HEK293 (cell line): ENCODE results near the gene FUT3.

ENCODE experiments used
- GLI2 ChIP-seq: fragments of 450-650 bp; formaldehyde crosslinking; IDR thresholded peaks from 2 replicates; pipeline ENCODE4; 2017; ENCODE audit warnings: missing biosample characterization, missing genetic modification characterization, low read depth, borderline replicate concordance
- KLF17 ChIP-seq: fragments of 450-650 bp; formaldehyde crosslinking; IDR thresholded peaks from 2 replicates; pipeline ENCODE4 v1.5.1; 2016; ENCODE audit warnings: missing biosample characterization, missing genetic modification characterization
- KLF7 ChIP-seq: fragments of 450-650 bp; formaldehyde crosslinking; IDR thresholded peaks from 2 replicates; pipeline ENCODE4 v1.5.1; 2016; ENCODE audit warnings: missing biosample characterization, missing genetic modification characterization, borderline replicate concordance
- RBAK ChIP-seq: fragments of 450-650 bp; formaldehyde crosslinking; IDR thresholded peaks from 2 replicates; pipeline ENCODE4 v1.5.1; 2016; ENCODE audit warnings: missing biosample characterization, missing genetic modification characterization
- YY2 ChIP-seq: fragments of 450-650 bp; formaldehyde crosslinking; IDR thresholded peaks from 2 replicates; pipeline ENCODE4 v1.5.1; 2016; ENCODE audit warnings: missing biosample characterization, missing genetic modification characterization
- ZBTB21 ChIP-seq: fragments of 450-650 bp; formaldehyde crosslinking; IDR thresholded peaks from 2 replicates; pipeline ENCODE4 v1.5.1; 2017; ENCODE audit warnings: missing biosample characterization, missing genetic modification characterization
- ZBTB6 ChIP-seq: fragments of 450-650 bp; formaldehyde crosslinking; IDR thresholded peaks from 2 replicates; pipeline ENCODE4 v1.5.1; 2017; ENCODE audit warnings: missing biosample characterization, missing genetic modification characterization
- ZFP69B ChIP-seq: fragments of 450-650 bp; formaldehyde crosslinking; IDR thresholded peaks from 2 replicates; pipeline ENCODE4 v1.5.1; 2016; ENCODE audit warnings: missing biosample characterization, missing genetic modification characterization
- ZNF133 ChIP-seq: fragments of 450-650 bp; formaldehyde crosslinking; IDR thresholded peaks from 2 replicates; pipeline ENCODE4 v1.5.1; 2016; ENCODE audit warnings: missing biosample characterization, missing genetic modification characterization
- ZNF169 ChIP-seq: fragments of 450-650 bp; formaldehyde crosslinking; IDR thresholded peaks from 2 replicates; pipeline ENCODE4 v1.5.1; 2016; ENCODE audit warnings: missing biosample characterization, missing genetic modification characterization
- ZNF19 ChIP-seq: fragments of 450-650 bp; formaldehyde crosslinking; IDR thresholded peaks from 2 replicates; pipeline ENCODE4; 2016; ENCODE audit warnings: missing biosample characterization, missing genetic modification characterization, low read depth
- ZNF2 ChIP-seq: fragments of 450-650 bp; formaldehyde crosslinking; IDR thresholded peaks from 2 replicates; pipeline ENCODE4 v1.5.1; 2016; ENCODE audit warnings: missing biosample characterization, missing genetic modification characterization
- ZNF202 ChIP-seq: fragments of 450-650 bp; formaldehyde crosslinking; IDR thresholded peaks from 2 replicates; pipeline ENCODE4 v1.5.1; 2016; ENCODE audit warnings: missing biosample characterization, missing genetic modification characterization, borderline replicate concordance
- ZNF214 ChIP-seq: fragments of 450-650 bp; formaldehyde crosslinking; IDR thresholded peaks from 2 replicates; pipeline ENCODE4 v1.5.1; 2017; ENCODE audit warnings: missing biosample characterization, mild to moderate bottlenecking, missing genetic modification characterization, borderline replicate concordance
- ZNF324 ChIP-seq: fragments of 450-650 bp; formaldehyde crosslinking; IDR thresholded peaks from 2 replicates; pipeline ENCODE4 v1.5.1; 2016; ENCODE audit warnings: missing biosample characterization, missing genetic modification characterization
- ZNF48 ChIP-seq: fragments of 450-650 bp; formaldehyde crosslinking; IDR thresholded peaks from 2 replicates; pipeline ENCODE4 v1.5.1; 2016; ENCODE audit warnings: missing biosample characterization, missing genetic modification characterization
- ZNF621 ChIP-seq: fragments of 450-650 bp; formaldehyde crosslinking; IDR thresholded peaks from 2 replicates; pipeline ENCODE4 v1.5.1; 2017; ENCODE audit warnings: missing biosample characterization, missing genetic modification characterization
- ZNF768 ChIP-seq: fragments of 450-650 bp; formaldehyde crosslinking; IDR thresholded peaks from 2 replicates; pipeline ENCODE4 v1.5.1; 2018; ENCODE audit warnings: missing biosample characterization, mild to moderate bottlenecking, missing genetic modification characterization
- ZNF785 ChIP-seq: fragments of 450-650 bp; formaldehyde crosslinking; IDR thresholded peaks from 2 replicates; pipeline ENCODE4 v1.5.1; 2016; ENCODE audit warnings: missing biosample characterization, missing genetic modification characterization
- TF ChIP-seq, protein P1 (sequence below): fragments of 450-650 bp; formaldehyde crosslinking; IDR thresholded peaks from 2 replicates; pipeline ENCODE4; 2016; ENCODE audit warnings: missing biosample characterization, missing genetic modification characterization
- TF ChIP-seq, protein P2 (sequence below): fragments of 450-650 bp; formaldehyde crosslinking; IDR thresholded peaks from 2 replicates; pipeline ENCODE4 v1.5.1; 2016; ENCODE audit warnings: missing biosample characterization, missing genetic modification characterization
- TF ChIP-seq, protein P3 (sequence below): fragments of 450-650 bp; formaldehyde crosslinking; optimal IDR thresholded peaks from 2 replicates; pipeline ENCODE3; 2016; ENCODE audit warnings: missing biosample characterization, mild to moderate bottlenecking, missing genetic modification characterization
- TF ChIP-seq, protein P4 (sequence below): fragments of 450-650 bp; formaldehyde crosslinking; IDR thresholded peaks from 2 replicates; pipeline ENCODE4 v1.5.1; 2016; ENCODE audit warnings: missing biosample characterization, missing genetic modification characterization
- TF ChIP-seq, protein P5 (sequence below): IDR thresholded peaks from 2 replicates; pipeline ENCODE4 v1.6.1; 2011; ENCODE audit warnings: mild to moderate bottlenecking, low read depth, low read length, borderline replicate concordance
- TF ChIP-seq, protein P6 (sequence below): fragments of 450-650 bp; formaldehyde crosslinking; IDR thresholded peaks from 2 replicates; pipeline ENCODE4 v1.5.1; 2016; ENCODE audit warnings: missing biosample characterization, missing genetic modification characterization

The FUT3 gene

GRCh38 chr19:5803752-5804515 lies 47.3 kb downstream of the FUT3 start (continued):
- TF ChIP-seq, protein P1, sequence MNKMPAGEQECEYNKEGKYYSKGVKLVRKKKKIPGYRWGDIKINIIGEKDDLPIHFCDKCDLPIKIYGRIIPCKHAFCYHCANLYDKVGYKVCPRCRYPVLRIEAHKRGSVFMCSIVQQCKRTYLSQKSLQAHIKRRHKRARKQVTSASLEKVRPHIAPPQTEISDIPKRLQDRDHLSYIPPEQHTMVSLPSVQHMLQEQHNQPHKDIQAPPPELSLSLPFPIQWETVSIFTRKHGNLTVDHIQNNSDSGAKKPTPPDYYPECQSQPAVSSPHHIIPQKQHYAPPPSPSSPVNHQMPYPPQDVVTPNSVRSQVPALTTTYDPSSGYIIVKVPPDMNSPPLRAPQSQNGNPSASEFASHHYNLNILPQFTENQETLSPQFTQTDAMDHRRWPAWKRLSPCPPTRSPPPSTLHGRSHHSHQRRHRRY = no peak
- TF ChIP-seq ZFP69B (tag by site-specific recombination) (peak; percentile 48; the same call in 1 of the 2 replicates), GLI2 (tag by site-specific recombination) (no peak), KLF7 (tag by site-specific recombination) (peak; percentile 70; the same call in 1 of the 2 replicates), ZNF169 (tag by site-specific recombination) (no peak), ZNF48 (tag by site-specific recombination) (no peak), ZNF2 (tag by site-specific recombination) (peak; percentile 93), ZBTB21 (tag by site-specific recombination) (no peak), ZNF202 (tag by site-specific recombination) (no peak), ZNF324 (tag by site-specific recombination) (peak; percentile 82), ZNF621 (tag by site-specific recombination) (no peak), ZNF214 (no peak), ZNF133 (tag by site-specific recombination) (no peak), ZNF768 (tag by site-specific recombination) (no peak), ZNF19 (no peak), KLF17 (tag by site-specific recombination) (peak; percentile 86), RBAK (tag by site-specific recombination) (no peak), YY2 (no peak), ZBTB6 (tag by site-specific recombination) (peak; percentile 74), ZNF785 (tag by site-specific recombination) (no peak)
- TF ChIP-seq, protein P2, sequence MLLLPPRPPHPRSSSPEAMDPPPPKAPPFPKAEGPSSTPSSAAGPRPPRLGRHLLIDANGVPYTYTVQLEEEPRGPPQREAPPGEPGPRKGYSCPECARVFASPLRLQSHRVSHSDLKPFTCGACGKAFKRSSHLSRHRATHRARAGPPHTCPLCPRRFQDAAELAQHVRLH (tag by site-specific recombination) = no peak
- TF ChIP-seq, protein P3, sequence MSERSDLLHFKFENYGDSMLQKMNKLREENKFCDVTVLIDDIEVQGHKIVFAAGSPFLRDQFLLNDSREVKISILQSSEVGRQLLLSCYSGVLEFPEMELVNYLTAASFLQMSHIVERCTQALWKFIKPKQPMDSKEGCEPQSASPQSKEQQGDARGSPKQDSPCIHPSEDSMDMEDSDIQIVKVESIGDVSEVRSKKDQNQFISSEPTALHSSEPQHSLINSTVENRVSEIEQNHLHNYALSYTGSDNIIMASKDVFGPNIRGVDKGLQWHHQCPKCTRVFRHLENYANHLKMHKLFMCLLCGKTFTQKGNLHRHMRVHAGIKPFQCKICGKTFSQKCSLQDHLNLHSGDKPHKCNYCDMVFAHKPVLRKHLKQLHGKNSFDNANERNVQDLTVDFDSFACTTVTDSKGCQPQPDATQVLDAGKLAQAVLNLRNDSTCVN (tag by site-specific recombination) = peak; percentile 88
- TF ChIP-seq, protein P4, sequence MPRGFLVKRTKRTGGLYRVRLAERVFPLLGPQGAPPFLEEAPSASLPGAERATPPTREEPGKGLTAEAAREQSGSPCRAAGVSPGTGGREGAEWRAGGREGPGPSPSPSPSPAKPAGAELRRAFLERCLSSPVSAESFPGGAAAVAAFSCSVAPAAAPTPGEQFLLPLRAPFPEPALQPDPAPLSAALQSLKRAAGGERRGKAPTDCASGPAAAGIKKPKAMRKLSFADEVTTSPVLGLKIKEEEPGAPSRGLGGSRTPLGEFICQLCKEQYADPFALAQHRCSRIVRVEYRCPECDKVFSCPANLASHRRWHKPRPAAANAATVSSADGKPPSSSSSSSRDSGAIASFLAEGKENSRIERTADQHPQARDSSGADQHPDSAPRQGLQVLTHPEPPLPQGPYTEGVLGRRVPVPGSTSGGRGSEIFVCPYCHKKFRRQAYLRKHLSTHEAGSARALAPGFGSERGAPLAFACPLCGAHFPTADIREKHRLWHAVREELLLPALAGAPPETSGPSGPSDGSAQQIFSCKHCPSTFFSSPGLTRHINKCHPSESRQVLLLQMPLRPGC (tag by site-specific recombination) = peak; percentile 18; the same call in 1 of the 2 replicates
- TF ChIP-seq, protein P5, sequence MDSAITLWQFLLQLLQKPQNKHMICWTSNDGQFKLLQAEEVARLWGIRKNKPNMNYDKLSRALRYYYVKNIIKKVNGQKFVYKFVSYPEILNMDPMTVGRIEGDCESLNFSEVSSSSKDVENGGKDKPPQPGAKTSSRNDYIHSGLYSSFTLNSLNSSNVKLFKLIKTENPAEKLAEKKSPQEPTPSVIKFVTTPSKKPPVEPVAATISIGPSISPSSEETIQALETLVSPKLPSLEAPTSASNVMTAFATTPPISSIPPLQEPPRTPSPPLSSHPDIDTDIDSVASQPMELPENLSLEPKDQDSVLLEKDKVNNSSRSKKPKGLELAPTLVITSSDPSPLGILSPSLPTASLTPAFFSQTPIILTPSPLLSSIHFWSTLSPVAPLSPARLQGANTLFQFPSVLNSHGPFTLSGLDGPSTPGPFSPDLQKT = no peak
- TF ChIP-seq, protein P6, sequence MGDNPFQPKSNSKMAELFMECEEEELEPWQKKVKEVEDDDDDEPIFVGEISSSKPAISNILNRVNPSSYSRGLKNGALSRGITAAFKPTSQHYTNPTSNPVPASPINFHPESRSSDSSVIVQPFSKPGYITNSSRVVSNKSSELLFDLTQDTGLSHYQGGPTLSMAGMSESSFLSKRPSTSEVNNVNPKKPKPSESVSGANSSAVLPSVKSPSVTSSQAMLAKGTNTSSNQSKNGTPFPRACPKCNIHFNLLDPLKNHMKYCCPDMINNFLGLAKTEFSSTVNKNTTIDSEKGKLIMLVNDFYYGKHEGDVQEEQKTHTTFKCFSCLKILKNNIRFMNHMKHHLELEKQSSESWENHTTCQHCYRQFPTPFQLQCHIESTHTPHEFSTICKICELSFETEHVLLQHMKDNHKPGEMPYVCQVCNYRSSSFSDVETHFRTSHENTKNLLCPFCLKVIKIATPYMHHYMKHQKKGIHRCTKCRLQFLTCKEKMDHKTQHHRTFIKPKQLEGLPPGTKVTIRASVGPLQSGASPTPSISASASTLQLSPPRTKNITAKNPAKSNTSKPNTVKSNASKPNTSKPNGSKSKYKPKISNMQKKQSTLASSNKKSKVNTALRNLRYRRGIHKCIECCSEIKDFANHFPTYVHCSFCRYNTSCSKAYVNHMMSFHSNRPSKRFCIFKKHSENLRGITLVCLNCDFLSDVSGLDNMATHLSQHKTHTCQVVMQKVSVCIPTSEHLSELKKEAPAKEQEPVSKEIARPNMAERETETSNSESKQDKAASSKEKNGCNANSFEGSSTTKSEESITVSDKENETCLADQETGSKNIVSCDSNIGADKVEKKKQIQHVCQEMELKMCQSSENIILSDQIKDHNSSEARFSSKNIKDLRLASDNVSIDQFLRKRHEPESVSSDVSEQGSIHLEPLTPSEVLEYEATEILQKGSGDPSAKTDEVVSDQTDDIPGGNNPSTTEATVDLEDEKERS (tag by site-specific recombination) = no peak
- TF ChIP-seq, all 188 proteins: peak for 73
